Jurkat, Clone E6-1 (cell line): ENCODE results near the gene TRAPPC2L.

ENCODE experiments used
- DNase-seq: peaks from one replicate; pipeline ENCODE4 v3.0.0-alpha.2; 2011; ENCODE audit warnings: low read depth, low spot score
- H3K4me3 ChIP-seq: 2 replicates; pipeline ENCODE4 v1.5.1; 2011; ENCODE audit warnings: mild to moderate bottlenecking, low read length, control low read depth, moderate library complexity

Gene TRAPPC2L

GRCh38 chr16:88835818-88836217 lies 21.1 kb upstream of the TRAPPC2L start:
- H3K4me3 ChIP-seq = no peak overlapping the region
- no peak for DNase-seq

GRCh38 chr16:88836791-88837190 lies 20.1 kb upstream of the TRAPPC2L start:
- no peak for DNase-seq
- no peak overlapping the region for H3K4me3 ChIP-seq

- H3K4me3 ChIP-seq = no peak overlapping the region
- no peak for DNase-seq
These were observed 19.1 kb upstream of the TRAPPC2L start for GRCh38 chr16:88837806-88838205.

- DNase-seq = no peak
These were observed 18.4 kb upstream of the TRAPPC2L start for GRCh38 chr16:88838566-88838965.

GRCh38 chr16:88839026-88839529 lies 17.8 kb upstream of the TRAPPC2L start:
- DNase-seq = no peak
- H3K4me3 ChIP-seq = no peak overlapping the region

More at GRCh38 chr16:88838566-88838965, 18.4 kb upstream of the TRAPPC2L start:
- no peak overlapping the region for H3K4me3 ChIP-seq

- DNase-seq = no peak
- no peak overlapping the region for H3K4me3 ChIP-seq
These were observed 17.0 kb upstream of the TRAPPC2L start for GRCh38 chr16:88839745-88840599.

- no peak for DNase-seq
- H3K4me3 ChIP-seq = no peak overlapping the region
These were observed 16.2 kb upstream of the TRAPPC2L start for GRCh38 chr16:88840600-88841215.

- DNase-seq = no peak
These were observed 15.2 kb upstream of the TRAPPC2L start for GRCh38 chr16:88841521-88842307.

GRCh38 chr16:88842308-88842756 lies 14.6 kb upstream of the TRAPPC2L start:
- DNase-seq = no peak
- H3K4me3 ChIP-seq = no peak overlapping the region

More at GRCh38 chr16:88841521-88842307, 15.2 kb upstream of the TRAPPC2L start:
- no peak overlapping the region for H3K4me3 ChIP-seq

GRCh38 chr16:88842806-88843205 lies 14.1 kb upstream of the TRAPPC2L start:
- no peak overlapping the region for H3K4me3 ChIP-seq
- no peak for DNase-seq

- no peak overlapping the region for H3K4me3 ChIP-seq
- DNase-seq = no peak
These were observed 13.7 kb upstream of the TRAPPC2L start for GRCh38 chr16:88843256-88843655.

- DNase-seq = no peak
These were observed 12.4 kb upstream of the TRAPPC2L start for GRCh38 chr16:88844419-88845036.

GRCh38 chr16:88846088-88846487 lies 10.8 kb upstream of the TRAPPC2L start:
- no peak for DNase-seq
- no peak overlapping the region for H3K4me3 ChIP-seq

More at GRCh38 chr16:88844419-88845036, 12.4 kb upstream of the TRAPPC2L start:
- H3K4me3 ChIP-seq = no peak overlapping the region

- no peak for DNase-seq
- H3K4me3 ChIP-seq = no peak overlapping the region
These were observed 9.3 kb upstream of the TRAPPC2L start for GRCh38 chr16:88847654-88848053.

GRCh38 chr16:88848557-88848956 lies 8.4 kb upstream of the TRAPPC2L start:
- H3K4me3 ChIP-seq = no peak overlapping the region
- no peak for DNase-seq

- no peak for DNase-seq
- no peak overlapping the region for H3K4me3 ChIP-seq
These were observed 6.3 kb upstream of the TRAPPC2L start for GRCh38 chr16:88850531-88851199.

GRCh38 chr16:88851616-88852015 lies 5.3 kb upstream of the TRAPPC2L start:
- no peak overlapping the region for H3K4me3 ChIP-seq
- DNase-seq = no peak

- no peak for DNase-seq
- H3K4me3 ChIP-seq = no peak overlapping the region
These were observed 3.5 kb upstream of the TRAPPC2L start for GRCh38 chr16:88853325-88853941.
